Stomach smooth muscle (tissue), 2 donors: ENCODE results near the gene SLC52A3.

Experiments
- H3K27ac ChIP-seq: one replicate; pipeline ENCODE4 v1.7.0; 2013; ENCODE audit warnings: mild to moderate bottlenecking, low read length, inconsistent platforms
- H3K27me3 ChIP-seq, 2 donors: one replicate each; pipeline ENCODE4 v1.7.0; 2013; ENCODE audit warnings: low read length in 2 of 2; ENCODE audit not compliant: insufficient read depth in 2 of 2, control insufficient read depth in 1 of 2
- H3K36me3 ChIP-seq, 2 donors: one replicate each; pipeline ENCODE4 v1.7.0; 2013; ENCODE audit warnings: low read length in 2 of 2; ENCODE audit not compliant: control insufficient read depth in 2 of 2, insufficient read depth in 2 of 2
- H3K4me1 ChIP-seq: one replicate; pipeline ENCODE4 v1.7.0; 2013; ENCODE audit warnings: low read length; ENCODE audit not compliant: control insufficient read depth, insufficient read depth
- H3K4me3 ChIP-seq, 2 donors: one replicate each; pipeline ENCODE4 v1.7.0; 2013; ENCODE audit warnings: low read length in 2 of 2
- H3K9ac ChIP-seq, 2 donors: one replicate each; pipeline ENCODE4 v1.7.0; 2013; ENCODE audit warnings: low read length in 2 of 2, mild to moderate bottlenecking in 1 of 2
- H3K9me3 ChIP-seq, 2 donors: one replicate each; pipeline ENCODE4 v1.7.0; 2013; ENCODE audit warnings: low read length in 2 of 2; ENCODE audit not compliant: control insufficient read depth in 2 of 2
- donor health status: healthy.
- donor health status: Pancreatic carcinoma.

Gene SLC52A3

DNA sequence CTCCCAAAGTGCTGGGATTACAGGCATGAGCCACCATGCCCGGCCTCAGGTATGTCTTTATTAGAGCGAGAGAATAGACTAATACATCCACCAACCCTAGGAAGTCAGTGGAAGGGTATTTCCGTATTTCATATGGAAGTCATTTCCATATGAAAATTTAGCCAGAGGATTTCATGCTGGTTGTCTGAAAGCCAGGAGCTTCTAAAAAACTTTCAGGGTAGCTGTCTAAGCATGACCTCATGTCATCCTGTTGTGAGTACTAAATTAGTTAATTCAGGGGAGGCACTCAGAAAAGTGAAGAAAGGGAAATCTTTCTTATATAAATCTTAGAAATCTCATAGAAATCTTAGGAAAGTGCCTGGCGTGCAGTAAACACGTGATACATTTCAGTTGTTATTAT, 16.5 kb downstream of the SLC52A3 start:
- Histone ChIP-seq H3K4me3 (no peak overlapping the region), H3K4me1 (no peaks in the 10 kb centered on the region), H3K9me3 (no peaks in the 10 kb centered on the region), H3K27ac (no peak overlapping the region), H3K27me3 (peaks cover 0 to 3% of the 10 kb centered on the region in 2 donors), H3K36me3 (no peaks in the 10 kb centered on the region), H3K9ac (no peak overlapping the region)

DNA sequence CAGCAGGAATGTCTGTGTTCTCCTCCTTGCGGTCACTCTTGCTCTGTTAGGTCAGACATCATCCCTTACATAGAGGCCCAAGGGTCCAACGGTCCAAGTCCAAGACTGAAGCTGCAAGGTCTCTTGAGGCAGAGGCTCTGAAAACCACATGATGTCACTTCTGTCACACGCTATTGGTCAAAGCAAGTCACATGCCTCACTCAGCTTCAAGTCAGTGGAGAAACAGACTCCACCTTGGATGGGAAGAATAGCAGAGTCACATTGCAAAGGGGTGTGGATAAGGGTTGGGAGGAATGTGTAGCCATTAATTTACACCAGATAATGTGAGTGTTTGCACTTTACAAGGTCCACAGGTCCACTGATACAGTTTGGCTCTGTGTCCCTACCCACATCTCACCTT, 17.5 kb downstream of the SLC52A3 start:
- Histone ChIP-seq H3K27ac (no peak overlapping the region), H3K9me3 (peaks cover 3% of the 10 kb centered on the region in 2 donors)

DNA sequence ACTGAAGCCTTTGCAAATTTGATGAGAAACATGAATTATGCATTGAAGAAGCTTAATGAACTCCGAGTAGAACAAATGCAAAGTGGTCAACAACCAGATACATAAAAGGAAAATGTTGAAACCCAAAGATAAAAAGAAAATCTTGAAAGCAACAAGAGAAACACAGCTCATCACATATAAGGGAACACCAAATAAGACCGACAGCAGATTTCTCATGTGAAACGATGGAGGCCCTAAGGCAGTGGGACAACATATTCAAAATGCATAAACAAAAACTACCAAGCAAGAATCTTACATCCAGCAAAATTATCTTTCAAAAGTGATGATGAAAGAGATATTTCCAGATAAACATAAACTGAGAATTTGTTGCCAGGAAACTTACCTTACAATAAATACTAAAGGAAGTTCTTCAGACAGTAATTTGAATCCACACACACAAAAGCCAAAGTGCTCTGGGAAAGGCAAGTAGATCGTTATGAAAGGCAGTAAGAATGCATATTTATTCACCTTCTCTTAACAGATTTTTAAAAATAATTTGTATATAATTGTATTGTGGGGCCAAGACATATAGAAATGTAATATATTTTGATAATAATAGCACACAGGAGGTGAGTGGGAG, 22.5 kb downstream of the SLC52A3 start:
- no peak overlapping the region for H3K9ac ChIP-seq
- H3K36me3 ChIP-seq, result no peaks in the 10 kb centered on the region
- H3K27ac ChIP-seq, result no peak overlapping the region
- no peaks in the 10 kb centered on the region for H3K4me1 ChIP-seq
- no peak overlapping the region for H3K4me3 ChIP-seq
- peaks cover 5 to 12% of the 10 kb centered on the region in 2 donors for H3K27me3 ChIP-seq
- H3K9me3 ChIP-seq, result peaks cover 3 to 11% of the 10 kb centered on the region in 2 donors

More for the DNA sequence above, 17.5 kb downstream of the SLC52A3 start:
- H3K4me3 ChIP-seq, result no peak overlapping the region
- H3K9ac ChIP-seq, result no peak overlapping the region
- H3K4me1 ChIP-seq, result no peaks in the 10 kb centered on the region
- H3K27me3 ChIP-seq, result no peaks in the 10 kb centered on the region
- H3K36me3 ChIP-seq, result no peaks in the 10 kb centered on the region

DNA sequence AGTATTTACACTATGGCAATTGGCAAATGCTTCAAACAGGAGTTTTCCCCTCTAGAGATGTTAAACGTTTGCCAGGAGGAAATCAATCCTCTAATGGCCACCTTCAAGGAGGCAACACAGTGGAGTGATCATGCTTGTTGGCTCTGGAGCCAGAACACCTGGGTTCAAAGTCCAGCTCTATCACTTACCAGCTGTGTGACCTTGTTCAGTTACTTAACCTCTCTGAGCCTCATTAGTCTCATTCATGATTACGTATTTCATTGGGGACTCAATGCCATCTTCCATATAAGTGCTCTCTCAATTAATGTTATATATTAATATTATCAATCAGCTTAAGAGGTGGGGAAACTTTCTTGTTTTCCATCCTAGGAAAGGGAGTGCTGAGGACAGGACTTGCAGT, 26.1 kb downstream of the SLC52A3 start:
- H3K27me3 ChIP-seq, result peaks cover 5 to 19% of the 10 kb centered on the region in 2 donors
- H3K36me3 ChIP-seq, result no peaks in the 10 kb centered on the region
- no peak overlapping the region for H3K27ac ChIP-seq

DNA sequence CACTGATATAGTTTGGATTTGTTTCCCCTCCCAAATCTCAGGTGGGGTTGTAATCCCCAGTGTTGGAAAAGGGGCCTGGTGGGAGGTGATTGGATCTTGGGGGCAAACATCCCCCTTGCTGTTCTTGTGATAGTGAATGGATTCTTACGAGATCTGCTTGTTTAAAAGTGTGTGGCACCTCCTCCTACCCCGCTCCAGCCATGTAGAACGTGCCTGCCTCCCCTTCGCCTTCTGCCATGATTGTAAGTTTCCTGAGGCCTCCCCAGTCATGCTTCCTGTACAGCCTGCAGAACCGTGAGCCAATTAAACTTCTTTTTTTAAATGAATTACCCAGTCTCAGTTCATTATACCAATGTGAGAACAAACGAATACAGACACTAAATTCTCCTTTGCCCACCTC, 26.7 kb downstream of the SLC52A3 start:
- Histone ChIP-seq H3K4me1 (no peaks in the 10 kb centered on the region), H3K27me3 (peaks cover 5 to 19% of the 10 kb centered on the region in 2 donors), H3K36me3 (no peaks in the 10 kb centered on the region), H3K27ac (no peak overlapping the region), H3K9me3 (peaks cover 3 to 11% of the 10 kb centered on the region in 2 donors), H3K4me3 (no peak overlapping the region), H3K9ac (no peak overlapping the region)

More for the DNA sequence above, 26.1 kb downstream of the SLC52A3 start:
- Histone ChIP-seq H3K4me1 (no peaks in the 10 kb centered on the region), H3K9ac (no peak overlapping the region), H3K9me3 (peaks cover 3 to 11% of the 10 kb centered on the region in 2 donors), H3K4me3 (no peak overlapping the region)

DNA sequence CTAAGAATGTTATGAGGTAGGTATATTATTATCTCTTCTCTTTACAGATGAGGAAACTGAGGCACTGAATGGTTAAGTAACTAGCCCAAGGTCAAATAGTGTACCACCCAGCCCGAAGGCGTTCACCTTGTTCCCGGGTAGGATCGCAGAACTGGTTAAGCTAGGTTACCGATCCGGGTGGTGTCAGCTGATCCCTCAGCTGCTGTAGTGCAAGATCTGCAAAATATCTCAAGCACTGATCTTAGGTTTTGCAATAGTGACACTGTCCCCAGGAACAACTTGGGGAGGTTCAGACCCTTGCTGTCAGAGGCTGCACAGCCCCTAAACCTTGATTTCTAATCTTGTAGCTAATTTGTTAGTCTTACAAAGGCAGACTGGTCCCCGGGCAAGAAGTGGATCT, 28.1 kb downstream of the SLC52A3 start:
- Histone ChIP-seq H3K4me3 (no peak overlapping the region), H3K9me3 (peaks cover 0 to 6% of the 10 kb centered on the region in 2 donors), H3K36me3 (no peaks in the 10 kb centered on the region), H3K4me1 (no peaks in the 10 kb centered on the region), H3K9ac (no peak overlapping the region), H3K27me3 (peaks cover 5 to 19% of the 10 kb centered on the region in 2 donors), H3K27ac (no peak overlapping the region)

DNA sequence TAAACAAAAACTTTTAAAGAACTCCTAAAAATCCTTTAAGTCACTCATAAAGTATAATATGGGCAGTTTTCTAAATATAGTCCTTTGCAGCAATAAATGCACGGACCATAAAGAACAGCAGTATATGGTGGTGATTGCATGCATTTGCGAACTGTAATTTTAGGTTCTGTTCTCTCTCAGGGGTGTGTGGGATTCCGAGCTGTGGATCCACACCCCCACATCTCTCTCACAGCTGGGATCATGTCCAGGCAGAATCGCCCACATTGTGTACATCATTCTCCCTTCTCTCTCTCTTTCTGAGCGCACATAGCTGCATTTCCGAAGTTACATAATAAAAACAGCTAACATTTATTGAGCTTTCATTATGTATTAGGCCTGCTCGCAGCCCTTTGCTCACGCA, 28.6 kb downstream of the SLC52A3 start:
- no peak overlapping the region for H3K9ac ChIP-seq
- no peaks in the 10 kb centered on the region for H3K36me3 ChIP-seq
- H3K27ac ChIP-seq, result no peak overlapping the region
- peaks cover 5 to 19% of the 10 kb centered on the region in 2 donors for H3K27me3 ChIP-seq
- H3K4me1 ChIP-seq, result no peaks in the 10 kb centered on the region
- H3K9me3 ChIP-seq, result peaks cover 0 to 6% of the 10 kb centered on the region in 2 donors
- H3K4me3 ChIP-seq, result no peak overlapping the region

DNA sequence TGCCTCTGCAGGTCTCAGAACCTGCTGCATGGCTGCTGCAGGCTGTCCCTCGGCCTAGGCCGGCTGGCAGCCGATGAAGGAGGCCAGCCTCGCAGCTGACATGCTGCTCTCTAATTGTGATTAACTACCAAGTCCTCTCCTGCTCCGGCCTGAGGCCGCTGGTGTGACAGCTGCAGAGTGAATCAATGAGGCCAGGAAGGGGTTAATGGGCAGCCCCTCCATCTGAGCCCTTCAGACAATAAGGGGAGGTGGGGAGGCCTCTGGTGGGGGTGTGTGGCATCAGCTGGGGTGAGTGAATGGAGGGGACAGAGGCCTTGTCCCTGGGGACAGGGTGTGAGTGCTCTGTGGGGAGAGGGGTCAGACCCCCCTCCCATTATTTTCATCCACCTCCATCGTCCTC, 34.4 kb downstream of the SLC52A3 start:
- Histone ChIP-seq H3K4me3 (no peak overlapping the region), H3K36me3 (no peaks in the 10 kb centered on the region), H3K27me3 (peaks cover 5 to 9% of the 10 kb centered on the region in 2 donors), H3K9me3 (no peaks in the 10 kb centered on the region), H3K9ac (no peak overlapping the region), H3K27ac (no peak overlapping the region), H3K4me1 (no peaks in the 10 kb centered on the region)

DNA sequence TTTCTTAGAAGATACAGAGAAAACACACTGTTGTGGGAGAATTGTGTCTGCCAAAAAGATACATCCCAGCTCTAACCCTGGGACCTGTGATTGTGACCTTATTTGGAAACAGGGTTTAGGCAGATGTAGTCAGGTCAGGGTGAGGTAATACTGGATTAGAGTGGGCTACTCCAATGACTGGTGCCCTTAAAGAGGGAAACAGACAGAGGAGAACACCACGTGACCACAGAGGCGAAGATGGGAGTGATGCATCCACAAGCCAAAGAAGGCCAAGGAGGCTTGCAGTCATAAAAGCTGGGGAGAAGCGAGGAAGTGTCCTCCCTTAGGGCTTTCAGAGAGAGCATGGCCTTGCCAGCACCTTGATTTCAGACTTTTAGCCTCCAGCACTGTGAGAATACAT, 35.6 kb downstream of the SLC52A3 start:
- H3K27me3 ChIP-seq, result peaks cover 13 to 15% of the 10 kb centered on the region in 2 donors
- H3K27ac ChIP-seq, result no peak overlapping the region
- peaks cover 7% of the 10 kb centered on the region for H3K4me1 ChIP-seq
- H3K4me3 ChIP-seq, result no peak overlapping the region
- no peaks in the 10 kb centered on the region for H3K36me3 ChIP-seq
- no peaks in the 10 kb centered on the region for H3K9me3 ChIP-seq
- no peak overlapping the region for H3K9ac ChIP-seq

DNA sequence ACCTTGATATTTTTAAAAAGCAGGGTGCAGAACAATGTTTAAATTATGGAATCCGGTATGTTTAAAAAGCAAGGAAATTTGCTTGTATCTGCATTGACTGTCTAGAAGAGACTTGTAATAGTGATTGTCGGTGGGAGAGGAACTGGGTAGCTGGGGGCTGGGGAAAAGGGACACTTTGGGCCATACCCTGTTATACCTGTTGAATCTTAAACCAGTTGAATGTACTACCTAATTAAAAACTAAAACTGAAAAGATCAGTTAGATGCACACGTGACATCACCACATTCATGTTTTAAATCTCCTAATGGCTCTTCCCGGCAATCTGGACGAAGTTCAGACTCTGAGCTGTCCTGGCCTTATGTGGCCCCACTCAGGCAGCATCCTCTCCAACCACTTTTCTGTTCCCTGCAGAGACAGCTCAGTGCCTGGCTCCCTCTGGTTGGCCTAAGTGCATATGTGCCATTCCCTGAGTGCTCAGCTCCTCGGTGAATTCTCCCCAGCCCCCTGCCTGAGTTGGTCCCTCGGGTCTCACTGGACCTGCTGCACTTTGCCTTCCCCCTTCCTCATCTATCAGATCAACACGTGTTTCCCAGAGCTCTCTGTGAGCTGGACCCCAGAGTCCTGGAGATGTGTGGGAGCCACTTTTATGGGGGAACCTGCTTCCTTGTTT, 36.3 kb downstream of the SLC52A3 start:
- Histone ChIP-seq H3K9me3 (no peaks in the 10 kb centered on the region), H3K27ac (no peak overlapping the region), H3K27me3 (peaks cover 14 to 18% of the 10 kb centered on the region in 2 donors), H3K4me3 (no peak overlapping the region), H3K4me1 (peaks cover 7% of the 10 kb centered on the region), H3K36me3 (no peaks in the 10 kb centered on the region), H3K9ac (no peak overlapping the region)

DNA sequence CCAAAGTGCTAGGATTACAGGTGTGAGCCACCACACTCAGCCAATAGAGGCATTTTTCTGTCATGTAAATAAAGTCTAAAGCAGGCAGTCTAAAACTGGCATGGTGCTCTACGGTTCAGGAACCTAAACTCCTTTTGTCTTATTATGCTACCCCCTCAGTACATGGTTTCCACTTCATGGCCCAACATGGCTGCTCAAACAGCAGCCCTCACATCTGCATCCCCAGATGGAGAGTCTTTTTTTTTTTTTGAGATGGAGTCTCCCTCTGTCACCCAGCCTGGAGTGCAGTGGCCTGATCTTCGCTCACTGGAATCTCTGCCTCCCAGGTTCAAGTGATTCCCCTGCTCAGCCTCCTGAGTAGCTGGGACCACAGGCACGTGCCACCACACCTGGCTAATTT, 38.3 kb downstream of the SLC52A3 start:
- Histone ChIP-seq H3K27me3 (peaks cover 23 to 32% of the 10 kb centered on the region in 2 donors), H3K9me3 (peaks cover 0 to 2% of the 10 kb centered on the region in 2 donors), H3K27ac (no peak overlapping the region)

More for the DNA sequence above, 38.3 kb downstream of the SLC52A3 start:
- Histone ChIP-seq H3K4me1 (peaks cover 7% of the 10 kb centered on the region), H3K4me3 (no peak overlapping the region), H3K36me3 (no peaks in the 10 kb centered on the region), H3K9ac (no peak overlapping the region)
